Measurements from ENCODE around the gene CYTH1. TPM values are rescaled to one million over a fixed set of nuclear protein-coding genes. Genes with fewer than 3 reads are reported as not detected.

The CYTH1 gene
- total RNA-seq, 2 donors from 2014 or later: 54.6 to 68.9 TPM

DNA sequence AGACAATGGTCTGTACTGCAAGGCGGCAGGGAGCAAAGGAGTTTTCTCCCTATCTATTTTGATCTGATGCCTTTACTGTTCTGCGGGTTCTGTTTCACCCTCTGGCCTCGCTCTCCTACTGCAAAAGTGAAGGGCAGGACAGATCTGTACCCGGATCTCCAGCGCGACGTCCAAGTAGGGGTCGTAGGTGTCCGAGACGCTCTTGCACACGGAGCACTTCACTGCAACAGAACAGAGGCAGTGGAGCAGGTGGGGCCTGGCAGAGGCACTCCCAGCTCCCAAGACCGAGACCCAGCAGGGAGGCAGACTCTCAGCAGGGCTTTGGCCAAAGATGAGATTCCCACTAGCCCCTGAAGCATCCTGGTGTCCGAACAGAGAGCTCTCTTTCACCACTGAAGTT is 38.8 kb upstream of the CYTH1 start:
- Histone ChIP-seq H3K36me3 (peaks cover 5% of the 10 kb centered on the region), H3K9ac (ENCODE audit: low read depth in 2 of 2, low read length in 2 of 2) (no peak overlapping the region), H3K27ac (no peak overlapping the region), H3K4me3 (no peak overlapping the region), H3K27me3 (no peaks in the 10 kb centered on the region), H3K4me1 (no peaks in the 10 kb centered on the region), H3K9me3 (no peaks in the 10 kb centered on the region)
- intact Hi-C loops (cut with DNase I): no loop called here
- TF ChIP-seq, protein P1, sequence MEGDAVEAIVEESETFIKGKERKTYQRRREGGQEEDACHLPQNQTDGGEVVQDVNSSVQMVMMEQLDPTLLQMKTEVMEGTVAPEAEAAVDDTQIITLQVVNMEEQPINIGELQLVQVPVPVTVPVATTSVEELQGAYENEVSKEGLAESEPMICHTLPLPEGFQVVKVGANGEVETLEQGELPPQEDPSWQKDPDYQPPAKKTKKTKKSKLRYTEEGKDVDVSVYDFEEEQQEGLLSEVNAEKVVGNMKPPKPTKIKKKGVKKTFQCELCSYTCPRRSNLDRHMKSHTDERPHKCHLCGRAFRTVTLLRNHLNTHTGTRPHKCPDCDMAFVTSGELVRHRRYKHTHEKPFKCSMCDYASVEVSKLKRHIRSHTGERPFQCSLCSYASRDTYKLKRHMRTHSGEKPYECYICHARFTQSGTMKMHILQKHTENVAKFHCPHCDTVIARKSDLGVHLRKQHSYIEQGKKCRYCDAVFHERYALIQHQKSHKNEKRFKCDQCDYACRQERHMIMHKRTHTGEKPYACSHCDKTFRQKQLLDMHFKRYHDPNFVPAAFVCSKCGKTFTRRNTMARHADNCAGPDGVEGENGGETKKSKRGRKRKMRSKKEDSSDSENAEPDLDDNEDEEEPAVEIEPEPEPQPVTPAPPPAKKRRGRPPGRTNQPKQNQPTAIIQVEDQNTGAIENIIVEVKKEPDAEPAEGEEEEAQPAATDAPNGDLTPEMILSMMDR (IDR thresholded peaks at IDR 0.05): no peak
- no peak for DNase-seq

DNA sequence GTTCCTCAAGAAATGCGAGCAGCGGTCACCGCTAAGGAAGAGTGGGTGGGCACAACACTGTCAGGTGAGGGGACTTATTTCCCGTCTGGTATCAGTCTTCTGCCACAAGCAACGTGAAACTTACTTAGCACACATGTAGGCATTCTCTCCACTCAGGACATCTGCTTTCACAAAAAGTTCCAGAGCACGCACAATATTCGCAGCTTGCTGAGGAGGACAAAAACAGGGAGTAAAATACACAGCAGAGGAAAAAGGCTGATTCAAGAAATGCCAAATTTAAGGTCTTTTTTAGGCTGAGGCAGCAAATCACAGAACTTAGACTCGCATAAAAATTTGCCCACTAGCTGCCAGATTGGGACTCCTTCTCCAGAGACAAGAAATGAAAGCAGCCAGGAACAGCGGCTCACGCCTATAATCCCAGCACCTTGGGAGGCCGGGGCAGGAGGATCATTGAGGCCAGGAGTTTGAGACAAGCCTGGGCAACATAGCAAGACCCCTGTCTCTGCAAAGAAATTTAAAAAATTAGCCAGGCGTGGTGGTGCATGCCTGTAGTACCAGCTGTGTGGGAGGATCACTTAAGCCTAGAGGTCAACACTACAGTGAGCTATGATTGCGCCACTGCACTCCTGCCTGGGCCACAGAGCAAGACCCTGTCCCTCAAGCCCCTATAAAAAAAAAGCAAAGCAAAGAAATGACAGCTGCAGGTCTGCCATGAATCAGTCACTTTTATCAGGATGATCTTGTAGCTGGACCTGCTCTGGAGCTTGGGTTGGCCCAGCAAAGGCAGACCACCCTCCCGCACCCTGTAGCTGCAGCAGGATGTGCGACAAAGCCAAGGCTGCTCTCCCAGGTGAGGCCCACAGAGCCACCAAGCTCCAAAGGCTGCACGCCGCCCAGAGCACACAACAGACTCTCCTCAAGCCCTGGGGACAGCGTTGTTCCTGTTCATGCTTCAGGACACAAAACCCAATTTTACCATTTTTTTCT is 38.0 kb upstream of the CYTH1 start:
- Histone ChIP-seq H3K36me3 (peaks cover 5% of the 10 kb centered on the region), H3K27ac (peak overlapping the region; percentile 44), H3K27me3 (no peaks in the 10 kb centered on the region), H3K9ac (ENCODE audit: low read depth in 2 of 2, low read length in 2 of 2) (no peak overlapping the region), H3K4me1 (no peaks in the 10 kb centered on the region), H3K9me3 (no peaks in the 10 kb centered on the region), H3K4me3 (no peak overlapping the region)
- DNase-seq: no peak
- TF ChIP-seq, protein P1 (IDR thresholded peaks at IDR 0.05): no peak
- intact Hi-C loops (cut with DNase I): no loop called here

DNA sequence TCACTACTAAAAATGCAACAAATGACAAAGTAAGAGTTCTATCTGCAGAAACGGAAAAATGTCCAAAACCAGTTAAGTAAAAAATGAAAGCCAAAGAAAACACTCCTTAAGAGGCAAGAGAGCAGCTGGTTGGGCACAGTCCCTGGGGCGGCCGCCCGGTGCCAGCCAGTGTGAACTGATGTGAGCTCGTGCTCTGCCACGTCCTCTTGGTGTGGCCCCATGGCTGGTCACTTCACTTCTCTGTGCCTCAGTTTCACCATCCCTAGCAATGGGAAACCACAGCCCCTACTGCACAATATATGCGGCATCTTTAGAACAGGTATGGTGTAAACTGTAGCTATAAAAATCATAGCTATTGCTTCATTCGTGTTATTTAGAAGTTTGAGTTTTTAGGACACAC is 37.3 kb upstream of the CYTH1 start:
- no peak overlapping the region for H3K4me3 ChIP-seq
- no peak for DNase-seq
- H3K27me3 ChIP-seq: no peaks in the 10 kb centered on the region
- peak overlapping the region; percentile 44 for H3K27ac ChIP-seq
- H3K4me1 ChIP-seq: no peaks in the 10 kb centered on the region
- TF ChIP-seq, protein P1 (IDR thresholded peaks at IDR 0.05): no peak
- peaks cover 5% of the 10 kb centered on the region for H3K36me3 ChIP-seq
- no peak overlapping the region for H3K9ac ChIP-seq (ENCODE audit: low read depth in 2 of 2, low read length in 2 of 2)
- no peaks in the 10 kb centered on the region for H3K9me3 ChIP-seq
- intact Hi-C loops (cut with DNase I): no loop called here

DNA sequence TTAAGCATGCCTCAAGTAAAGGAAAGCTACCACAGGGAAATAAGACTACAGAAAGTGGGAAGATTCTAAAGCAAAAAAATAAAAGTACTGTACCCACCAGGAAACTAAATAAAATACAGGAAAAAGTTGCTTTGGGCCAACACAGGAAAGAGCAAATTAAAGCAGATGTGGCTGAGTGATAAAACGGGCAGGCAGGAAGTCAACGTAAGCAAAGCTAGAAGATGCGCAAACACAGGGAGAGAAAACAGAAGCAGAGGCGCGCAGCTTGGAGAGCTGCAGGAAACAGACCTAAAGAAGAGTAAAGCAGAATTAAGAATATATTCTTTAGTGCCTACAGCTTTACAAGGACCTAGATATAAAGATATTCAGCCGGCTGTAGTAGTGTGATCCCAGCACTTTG is 36.9 kb upstream of the CYTH1 start:
- Histone ChIP-seq H3K4me1 (no peaks in the 10 kb centered on the region), H3K4me3 (no peak overlapping the region), H3K27me3 (no peaks in the 10 kb centered on the region), H3K9ac (ENCODE audit: low read depth in 2 of 2, low read length in 2 of 2) (no peak overlapping the region), H3K27ac (peak overlapping the region; percentile 44), H3K36me3 (peaks cover 2% of the 10 kb centered on the region), H3K9me3 (no peaks in the 10 kb centered on the region)
- TF ChIP-seq, protein P1 (IDR thresholded peaks at IDR 0.05): no peak
- intact Hi-C loops (cut with DNase I): no loop called here
- no peak for DNase-seq

DNA sequence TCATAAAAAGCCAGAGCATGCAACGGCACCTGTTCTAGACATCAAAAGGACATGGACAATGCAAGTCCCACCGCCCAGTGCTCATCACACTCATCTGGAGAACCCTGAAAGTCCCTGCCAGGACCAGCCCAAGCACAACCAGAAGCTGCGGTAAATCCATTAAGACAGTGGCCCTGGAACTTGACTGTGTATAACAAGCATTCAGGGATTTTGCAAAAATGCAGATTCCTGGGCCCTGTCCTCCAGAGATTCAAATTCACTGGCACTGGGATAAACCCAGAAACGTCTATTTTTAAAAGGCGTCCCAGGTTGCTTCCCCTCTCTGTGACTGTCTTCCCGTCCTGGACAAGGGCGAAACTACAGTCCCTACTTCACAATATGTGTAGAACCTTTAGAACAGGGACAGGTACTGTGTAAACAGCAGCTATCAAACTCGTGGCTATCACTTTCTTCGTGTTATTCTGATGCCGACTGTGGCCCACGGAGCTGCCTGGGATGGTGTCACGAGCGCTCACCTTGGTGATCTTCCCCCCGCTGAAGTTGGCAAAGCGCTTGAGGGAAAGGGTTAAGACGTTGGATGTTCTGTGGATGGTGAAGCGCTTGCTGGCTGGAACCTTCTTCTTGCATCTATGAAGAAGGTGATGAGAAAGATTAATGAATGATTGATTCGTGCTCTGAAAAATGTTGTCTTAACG is 36.2 kb upstream of the CYTH1 start:
- no peak for DNase-seq
- Histone ChIP-seq H3K4me1 (no peaks in the 10 kb centered on the region), H3K9ac (ENCODE audit: low read depth in 2 of 2, low read length in 2 of 2) (no peak overlapping the region), H3K27ac (peak overlapping the region; percentile 44), H3K36me3 (no peaks in the 10 kb centered on the region), H3K9me3 (no peaks in the 10 kb centered on the region), H3K27me3 (no peaks in the 10 kb centered on the region), H3K4me3 (no peak overlapping the region)
- TF ChIP-seq, protein P1 (IDR thresholded peaks at IDR 0.05): no peak
- intact Hi-C loops (cut with DNase I): no loop called here

All from colonic mucosa (tissue), 4 donors.